Spleen (tissue), 7 donors: Measurements from ENCODE around the gene ANKS1B.
"Not testable (repeated sequence)": the region's sequence is repeated elsewhere in the genome, so short reads cannot be mapped to it uniquely, and the experiment has no call there.

Experiments used
- CTCF ChIP-seq, 11 experiments: fragments of 200-600 bp in 7 of 11; fragments of 450-650 bp in 4 of 11; sonication (generic) in 4 of 11; IDR thresholded peaks in 8 of 11; conservative IDR thresholded peaks in 3 of 11; 1 replicate in 7 of 11; 2 replicates in 4 of 11; pipeline versions ENCODE4 v1.4.0 to v1.8.0; 2016 to 2021; ENCODE audit warnings: antibody characterized with exemption in 11 of 11, inconsistent platforms in 4 of 11, mild to moderate bottlenecking in 1 of 11
- POLR2A ChIP-seq, 3 donors: fragments of 450-650 bp; IDR thresholded peaks; one replicate each; pipeline ENCODE4 v1.5.1; 2017; ENCODE audit warnings: antibody characterized with exemption in 3 of 3, mild to moderate bottlenecking in 1 of 3
- donor health status: DM: no; HTN: no; CAD: no; lungs with moderate emphysema.
- donor health status: DM: no; HTN: no; CAD: no.
- donor health status: DM: no; HTN: no; CAD: no.

- not testable (repeated sequence) for TF ChIP-seq CTCF (IDR thresholded peaks at IDR 0.05 in 8 of 11, conservative IDR thresholded peaks at IDR 0.05 in 3 of 11); POLR2A (IDR thresholded peaks at IDR 0.05)
Observed at GRCh38 chr12:98957135-98957534, 1027.6 kb downstream of the ANKS1B start.
